PC-9 (cell line): Measurements from ENCODE around the gene G6PD. TPM values are rescaled to one million over a fixed set of nuclear protein-coding genes. Genes with fewer than 3 reads are reported as not detected.

ENCODE experiments used
- BruUV-seq: library from RNA; stranded (reverse); fragments of 400-500 nt; replicated peaks from 2 replicates; lab custom pipeline; 2021; lab: Mats Ljungman, UMichigan
- CTCF ChIA-PET: fragments of 300-600 bp; sonication (Branson Sonifier 250); formaldehyde crosslinking; loops from one replicate; lab custom pipeline; 2022; ENCODE audit warnings: antibody characterized with exemption; lab: Charles Lee
- POLR2A ChIA-PET: fragments of 300-600 bp; sonication (Branson Sonifier 250); formaldehyde crosslinking; loops from one replicate; lab custom pipeline; 2022; ENCODE audit warnings: antibody characterized with exemption; ENCODE audit not compliant: unreplicated experiment; lab: Charles Lee
- DNase-seq, 2 experiments: peaks; one replicate each; pipeline versions ENCODE4 v3.0.0 to v3.0.0-alpha.2; 2015 to 2022; ENCODE audit warnings: mixed read lengths in 1 of 2
- H2AFZ ChIP-seq: fragments of 200-600 bp; sonication (generic); 2 replicates; pipeline ENCODE4 v1.8.1; 2017; ENCODE audit warnings: antibody characterized with exemption
- H3F3A ChIP-seq: fragments of 200-600 bp; sonication (generic); 2 replicates; pipeline ENCODE4 v1.8.1; 2017; ENCODE audit warnings: antibody characterized with exemption, mild to moderate bottlenecking, low read depth; ENCODE audit not compliant: insufficient read depth
- H3K27ac ChIP-seq: fragments of 200-600 bp; sonication (generic); 2 replicates; pipeline ENCODE4 v1.6.1; 2016; ENCODE audit warnings: mixed run types
- H3K27me3 ChIP-seq: fragments of 200-600 bp; sonication (generic); 2 replicates; pipeline ENCODE4 v1.6.1; 2016; ENCODE audit warnings: low read depth, mixed run types; ENCODE audit not compliant: insufficient read depth
- H3K36me3 ChIP-seq: fragments of 200-600 bp; sonication (generic); 2 replicates; pipeline ENCODE4 v1.6.1; 2016; ENCODE audit warnings: low read depth, mixed run types
- H3K4me1 ChIP-seq: fragments of 200-600 bp; sonication (generic); replicated peaks from 2 replicates; pipeline ENCODE4 v1.6.1; 2016; ENCODE audit warnings: mixed run types; ENCODE audit not compliant: insufficient read depth
- H3K4me2 ChIP-seq: fragments of 200-600 bp; sonication (generic); 2 replicates; pipeline ENCODE4 v1.6.1; 2017; ENCODE audit warnings: mixed run types
- H3K4me3 ChIP-seq: fragments of 200-600 bp; sonication (generic); 2 replicates; pipeline ENCODE4 v1.6.1; 2016; ENCODE audit warnings: mixed run types
- H3K79me2 ChIP-seq: fragments of 200-600 bp; sonication (generic); 2 replicates; pipeline ENCODE4 v1.6.1; 2017; ENCODE audit warnings: low read depth, mixed run types
- H3K9me2 ChIP-seq: fragments of 200-600 bp; sonication (generic); 2 replicates; pipeline ENCODE4 v1.8.1; 2017; ENCODE audit warnings: mild to moderate bottlenecking; ENCODE audit not compliant: insufficient read depth
- H3K9me3 ChIP-seq: fragments of 200-600 bp; sonication (generic); 2 replicates; pipeline ENCODE4 v1.8.1; 2016; ENCODE audit warnings: low read depth; ENCODE audit not compliant: insufficient read depth
- H4K20me1 ChIP-seq: fragments of 200-600 bp; sonication (generic); 2 replicates; pipeline ENCODE4 v1.8.1; 2017; ENCODE audit not compliant: insufficient read depth
- CTCF ChIP-seq: fragments of 200-600 bp; sonication (generic); conservative IDR thresholded peaks from 2 replicates; pipeline ENCODE4 v1.6.1; 2017; ENCODE audit warnings: mixed run types, antibody characterized with exemption, mild to moderate bottlenecking, moderate library complexity
- EZH2 ChIP-seq: fragments of 200-600 bp; sonication (generic); IDR thresholded peaks from 2 replicates; pipeline ENCODE4 v1.8.0; 2017; ENCODE audit warnings: antibody characterized with exemption, low read depth
- intact Hi-C: fragments of 100-400 bp; cut with micrococcal nuclease; formaldehyde crosslinking; loops from one replicate; pipeline ENCODE4 v1.10.0; 2022; ENCODE audit not compliant: unreplicated experiment
- total RNA-seq: library from RNA; stranded (reverse); gene quantifications from 2 replicates; pipeline ENCODE4 v1.2.3, GENCODE V29; 2021

The G6PD gene
- total RNA-seq, 1 experiment from 2014 or later = 1,283 TPM

GRCh38 chrX:154542723-154543424 is 3.8 kb downstream of the G6PD start:
- ChIA-PET CTCF (interaction anchor here (0.5 to 1.1 kb wide), 3 partner anchors 68 to 605 kb away, joined by 3 to 14 read pairs (median 3); no protein-coding TSS in a partner anchor), POLR2A (interaction anchor here (0.6 to 2.0 kb wide), 9 partner anchors 16 to 839 kb away, joined by 3 to 14 read pairs (median 3); partner anchors contain the start of gene SLC10A3)
- Histone ChIP-seq H3K4me1 (peaks cover 54% of the 10 kb centered on the region), H3K79me2 (peaks cover 73% of the 10 kb centered on the region), H3K4me3 (peak overlapping the region; percentile 99), H3K9me3 (no peaks in the 10 kb centered on the region), H3K4me2 (peak overlapping the region; percentile 99), H3K36me3 (peaks cover 45% of the 10 kb centered on the region), H3F3A (peaks cover 85% of the 10 kb centered on the region), H3K9me2 (no peaks in the 10 kb centered on the region), H3K27me3 (no peaks in the 10 kb centered on the region), H2AFZ (no peak overlapping the region), H4K20me1 (0 out of 2 replicates have a peak, but pooled peaks cover under 1% of the 10 kb centered on the region), H3K27ac (peak overlapping the region; percentile 100)
- BruUV-seq = TSS peak; percentile 42
- TF ChIP-seq CTCF (no peak), EZH2 (no peak)
- DNase-seq = peak; percentile 64 to 70
- intact Hi-C loops = no loop called here

DNA sequence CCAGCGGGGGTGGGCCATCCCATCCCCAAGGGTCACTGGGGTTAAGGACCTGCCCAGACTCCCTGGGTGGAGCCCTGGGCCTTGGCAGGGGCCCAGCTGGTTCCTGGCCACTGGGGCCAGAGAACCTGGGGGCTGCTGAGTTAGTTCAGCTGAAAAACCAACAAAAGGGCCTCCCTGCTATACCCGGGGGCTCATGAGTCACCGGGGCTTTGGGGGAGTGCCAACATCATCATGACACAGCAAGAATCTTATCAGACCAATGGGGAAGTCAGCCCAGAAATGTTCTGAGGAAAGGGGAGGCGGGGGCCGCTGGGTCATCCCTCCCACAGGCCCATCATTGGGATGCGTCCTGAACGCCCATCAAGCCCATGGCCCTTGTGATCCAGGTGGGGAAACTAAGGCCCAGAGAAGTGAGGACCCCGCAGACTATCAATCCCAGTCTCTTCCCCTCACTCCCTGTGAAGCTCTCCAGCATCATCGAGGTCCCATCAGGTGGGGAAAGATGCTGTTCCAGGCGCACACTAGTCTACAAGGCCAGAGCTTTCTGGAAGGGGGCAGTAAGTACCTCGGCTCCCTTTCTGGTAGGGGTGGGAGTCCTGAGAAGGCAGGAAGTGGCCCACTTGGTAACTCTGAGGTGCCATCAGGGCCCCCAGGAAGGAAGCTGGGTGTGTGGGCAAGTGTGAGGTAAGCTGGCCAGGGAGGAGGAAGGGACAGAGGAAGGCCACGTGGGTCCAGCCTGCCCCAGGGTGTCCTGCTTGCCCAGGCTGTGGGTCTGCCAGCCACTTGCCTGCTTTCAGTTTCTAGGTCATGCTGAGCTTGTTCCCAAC is 4.5 kb downstream of the G6PD start:
- Histone ChIP-seq H2AFZ (no peak overlapping the region), H3K4me2 (peak overlapping the region; percentile 99), H3K27ac (peak overlapping the region; percentile 100), H3F3A (peaks cover 88% of the 10 kb centered on the region), H3K9me2 (no peaks in the 10 kb centered on the region), H3K36me3 (peaks cover 45% of the 10 kb centered on the region), H3K9me3 (no peaks in the 10 kb centered on the region), H3K27me3 (no peaks in the 10 kb centered on the region), H3K4me1 (peaks cover 58% of the 10 kb centered on the region), H3K4me3 (peak overlapping the region; percentile 99), H3K79me2 (peaks cover 78% of the 10 kb centered on the region), H4K20me1 (peaks cover 5% of the 10 kb centered on the region)
- ChIA-PET CTCF (interaction anchor here (1.0 to 1.1 kb wide), 2 partner anchors 169 kb away, joined by 3 read pairs; no protein-coding TSS in a partner anchor), POLR2A (interaction anchor here (0.5 to 2.0 kb wide), 14 partner anchors 10 to 838 kb away, joined by 3 to 18 read pairs (median 4); partner anchors contain the start of gene SLC10A3)
- peak; percentile 93 to 97 for DNase-seq
- TF ChIP-seq CTCF (no peak), EZH2 (no peak)
- BruUV-seq = no TSS peak
- intact Hi-C loops = loop anchor here (1.0 kb wide), 1 partner anchor 52 kb away; the partner anchor contains the start of gene SLC10A3

- TF ChIP-seq CTCF = no peak
- no peak for TF ChIP-seq EZH2
- Histone ChIP-seq H3K4me1 (peaks cover 58% of the 10 kb centered on the region), H3K79me2 (peaks cover 83% of the 10 kb centered on the region), H3K4me3 (peak overlapping the region; percentile 52; the same call in 1 of the 2 replicates), H3K4me2 (peak overlapping the region; percentile 99), H3K9me3 (no peaks in the 10 kb centered on the region), H3K27me3 (no peaks in the 10 kb centered on the region), H3F3A (peaks cover 94% of the 10 kb centered on the region), H3K27ac (peak overlapping the region; percentile 100), H2AFZ (no peak overlapping the region), H3K36me3 (peaks cover 45% of the 10 kb centered on the region), H3K9me2 (no peaks in the 10 kb centered on the region), H4K20me1 (peaks cover 8% of the 10 kb centered on the region)
- ChIA-PET POLR2A (interaction anchor here (0.5 to 2.0 kb wide), 8 partner anchors 10 to 176 kb away, joined by 3 to 18 read pairs (median 8); partner anchors contain the start of gene SLC10A3), CTCF (interaction anchor here (1.0 kb wide), 1 partner anchor 168 kb away, joined by 3 read pairs; no protein-coding TSS in a partner anchor)
- no peak for DNase-seq
- no TSS peak for BruUV-seq
- intact Hi-C loops = loop anchor here (1.0 kb wide), 1 partner anchor 51 kb away; the partner anchor contains the start of gene SLC10A3
Observed at GRCh38 chrX:154541589-154541895, 5.1 kb downstream of the G6PD start.
